ENCODE data around the gene TMEM213. TPM values are rescaled to one million over a fixed set of nuclear protein-coding genes. Genes with fewer than 3 reads are reported as not detected.

TMEM213 gene
- total and polyA plus RNA-seq, 2 of the 8 experiments (the other 6 are each of a cell fraction or from before 2014, with no cell fraction given), result 0.21 to 0.67 TPM

GRCh38 chr7:138886501-138886917 lies 88.7 kb downstream of the TMEM213 start:
- peak; percentile 35 to 39; a peak in 3 of 4 replicates for TF ChIP-seq RAD21 (IDR thresholded peaks at IDR 0.05 in 1 of 2, conservative IDR thresholded peaks at IDR 0.05 in 1 of 2; ENCODE audit: low read depth in 2 of 2, low read length in 2 of 2)
- no peak for TF ChIP-seq POLR2AphosphoS5 (IDR thresholded peaks at IDR 0.05; ENCODE audit: low read depth, low read length)
- TF ChIP-seq TEAD4 (IDR thresholded peaks at IDR 0.05; ENCODE audit: low read depth, low read length), result no peak
- peak in 2 of 3 experiments; percentile 17 to 53; a peak in 2 of 4 replicates for TF ChIP-seq CTCF (IDR thresholded peaks at IDR 0.05; ENCODE audit: control extremely low read depth in 1 of 3, insufficient read depth in 1 of 3, low read depth in 1 of 3, low read length in 3 of 3)
- no peaks in the 10 kb centered on the region; a peak in 2 of 7 replicates for H3K4me1 ChIP-seq (replicated peaks in 1 of 4; ENCODE audit: control insufficient read depth in 3 of 4, insufficient read depth in 4 of 4, low read length in 3 of 4)
- H4K20me1 ChIP-seq (replicated peaks in 1 of 2; ENCODE audit: control insufficient read depth in 1 of 2, insufficient read depth in 2 of 2, low read length in 2 of 2), result no peaks in the 10 kb centered on the region
- no peak for DNase-seq (ENCODE audit: low read depth in 1 of 2, low spot score in 2 of 2)
- no peak overlapping the region for H3K14ac ChIP-seq (ENCODE audit: insufficient read length)
- ChIA-PET CTCF (ENCODE audit: partially characterized antibody) (interaction anchor here (0.6 to 3.6 kb wide), 30 partner anchors 9 to 272 kb away, joined by 3 to 21 read pairs (median 4); no protein-coding TSS in a partner anchor), POLR2A (ENCODE audit: partially characterized antibody) (no interaction called here)
- no peak overlapping the region for H2BK15ac ChIP-seq (ENCODE audit: low read length)
- no peak overlapping the region for H3K4me3 ChIP-seq (ENCODE audit: extremely low read depth in 1 of 4, insufficient read depth in 2 of 4, low read depth in 3 of 4, low read length in 4 of 4)
- no peak overlapping the region for H2BK20ac ChIP-seq (ENCODE audit: low read length)
- H3K36me3 ChIP-seq (ENCODE audit: control insufficient read depth in 2 of 4, insufficient read depth in 4 of 4, low read length in 3 of 4), result no peaks in the 10 kb centered on the region; a peak in 1 of 8 replicates
- H3K27ac ChIP-seq (ENCODE audit: low read depth, low read length), result no peak overlapping the region
- H3K9me3 ChIP-seq (ENCODE audit: insufficient read depth in 2 of 2, low read depth in 1 of 2, low read length in 1 of 2), result no peaks in the 10 kb centered on the region
- no peak overlapping the region for H4K91ac ChIP-seq (replicated peaks; ENCODE audit: insufficient read length, low read length)
- H2AFZ ChIP-seq (ENCODE audit: low read length), result no peak overlapping the region
- no peak overlapping the region for H3K18ac ChIP-seq (ENCODE audit: extremely low read depth, low read length)
- H4K8ac ChIP-seq (ENCODE audit: extremely low read depth, insufficient read depth, low read length), result no peak overlapping the region
- H3K79me1 ChIP-seq (ENCODE audit: low read depth, low read length), result no peaks in the 10 kb centered on the region; the same call in 1 of the 2 replicates
- no peak overlapping the region for H3K4me2 ChIP-seq (ENCODE audit: insufficient read depth in 1 of 2, low read depth in 2 of 2, low read length in 2 of 2)
- H2BK120ac ChIP-seq (replicated peaks; ENCODE audit: low read depth, low read length), result no peak overlapping the region
- no peak overlapping the region for H3K56ac ChIP-seq (replicated peaks; ENCODE audit: insufficient read length, low read depth, low read length)
- no peak overlapping the region for H2BK5ac ChIP-seq (ENCODE audit: low read depth, low read length)
- H3K27me3 ChIP-seq (replicated peaks in 1 of 4; ENCODE audit: control insufficient read depth in 3 of 4, extremely low read depth in 1 of 4, insufficient read depth in 3 of 4, low read length in 3 of 4), result no peaks in the 10 kb centered on the region
- H3K9ac ChIP-seq (replicated peaks in 1 of 4; ENCODE audit: extremely low read depth in 1 of 4, low read depth in 3 of 4, low read length in 3 of 4), result no peak overlapping the region
- no peak overlapping the region for H2BK12ac ChIP-seq (ENCODE audit: low read depth, low read length)
- 88% methylated on average over 4 of the region's 4 CpGs; no CpG with 5 or more reads in 1 of the 2 experiments for WGBS, 2 experiments (ENCODE audit: extremely low coverage in 1 of 2, insufficient coverage in 1 of 2, insufficient read length in 1 of 2, insufficient replicate concordance in 2 of 2, low coverage in 1 of 2, low lambda C conversion rate in 2 of 2, missing lambda C conversion rate in 1 of 2)
- FAIRE-seq, result no peak
- no peaks in the 10 kb centered on the region for H3K23me2 ChIP-seq (ENCODE audit: low read depth, low read length)
- no peak overlapping the region for H2AK5ac ChIP-seq (ENCODE audit: low read depth, low read length)
- H3K4ac ChIP-seq (replicated peaks; ENCODE audit: insufficient read length, low read depth, low read length), result no peak overlapping the region
- H3K79me2 ChIP-seq (ENCODE audit: control insufficient read depth in 1 of 2, insufficient read depth in 2 of 2, low read length in 2 of 2), result no peaks in the 10 kb centered on the region
- H4K5ac ChIP-seq (ENCODE audit: insufficient read length, low read depth, low read length), result no peak overlapping the region
- no peak overlapping the region for H3K23ac ChIP-seq (ENCODE audit: insufficient read length)

All from H1 (cell line).